GM12865 (cell line): ENCODE data around the gene LIN52.

Experiments
- DNase-seq: peaks from one replicate; pipeline ENCODE4 v3.0.0; 2010; ENCODE audit warnings: low read depth
- H3K4me3 ChIP-seq: 2 replicates; pipeline ENCODE4 v1.5.1; 2011; ENCODE audit warnings: mild to moderate bottlenecking, low read depth, low read length, control low read depth
- TF ChIP-seq, protein P1 (sequence below): IDR thresholded peaks from 2 replicates; pipeline ENCODE4 v1.5.1; 2011; ENCODE audit warnings: low read length, control low read depth, low read depth, inconsistent platforms; ENCODE audit not compliant: insufficient read depth; ENCODE audit errors: missing control alignments

LIN52 gene

DNA sequence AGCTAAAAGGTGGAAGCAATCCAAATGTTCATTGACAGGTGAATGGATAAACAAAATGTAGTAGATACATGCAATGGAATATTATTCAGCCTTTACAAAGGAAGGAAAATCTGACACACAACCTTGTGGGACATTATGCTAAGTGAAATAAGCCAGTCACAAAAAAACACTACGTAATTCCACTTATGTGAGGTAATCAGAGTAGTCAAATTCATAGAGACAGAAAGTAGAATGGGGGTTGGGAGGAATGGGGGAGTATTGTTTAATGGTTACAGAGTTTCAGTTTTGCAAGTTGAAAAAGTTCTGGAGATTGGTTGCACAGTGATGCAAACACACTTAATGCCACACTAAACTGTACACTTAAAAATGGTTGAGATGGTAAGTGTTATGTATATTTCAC, 62.8 kb downstream of the LIN52 start:
- TF ChIP-seq, protein P1, sequence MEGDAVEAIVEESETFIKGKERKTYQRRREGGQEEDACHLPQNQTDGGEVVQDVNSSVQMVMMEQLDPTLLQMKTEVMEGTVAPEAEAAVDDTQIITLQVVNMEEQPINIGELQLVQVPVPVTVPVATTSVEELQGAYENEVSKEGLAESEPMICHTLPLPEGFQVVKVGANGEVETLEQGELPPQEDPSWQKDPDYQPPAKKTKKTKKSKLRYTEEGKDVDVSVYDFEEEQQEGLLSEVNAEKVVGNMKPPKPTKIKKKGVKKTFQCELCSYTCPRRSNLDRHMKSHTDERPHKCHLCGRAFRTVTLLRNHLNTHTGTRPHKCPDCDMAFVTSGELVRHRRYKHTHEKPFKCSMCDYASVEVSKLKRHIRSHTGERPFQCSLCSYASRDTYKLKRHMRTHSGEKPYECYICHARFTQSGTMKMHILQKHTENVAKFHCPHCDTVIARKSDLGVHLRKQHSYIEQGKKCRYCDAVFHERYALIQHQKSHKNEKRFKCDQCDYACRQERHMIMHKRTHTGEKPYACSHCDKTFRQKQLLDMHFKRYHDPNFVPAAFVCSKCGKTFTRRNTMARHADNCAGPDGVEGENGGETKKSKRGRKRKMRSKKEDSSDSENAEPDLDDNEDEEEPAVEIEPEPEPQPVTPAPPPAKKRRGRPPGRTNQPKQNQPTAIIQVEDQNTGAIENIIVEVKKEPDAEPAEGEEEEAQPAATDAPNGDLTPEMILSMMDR = no peak
- no peak for DNase-seq
- no peak overlapping the region for H3K4me3 ChIP-seq

DNA sequence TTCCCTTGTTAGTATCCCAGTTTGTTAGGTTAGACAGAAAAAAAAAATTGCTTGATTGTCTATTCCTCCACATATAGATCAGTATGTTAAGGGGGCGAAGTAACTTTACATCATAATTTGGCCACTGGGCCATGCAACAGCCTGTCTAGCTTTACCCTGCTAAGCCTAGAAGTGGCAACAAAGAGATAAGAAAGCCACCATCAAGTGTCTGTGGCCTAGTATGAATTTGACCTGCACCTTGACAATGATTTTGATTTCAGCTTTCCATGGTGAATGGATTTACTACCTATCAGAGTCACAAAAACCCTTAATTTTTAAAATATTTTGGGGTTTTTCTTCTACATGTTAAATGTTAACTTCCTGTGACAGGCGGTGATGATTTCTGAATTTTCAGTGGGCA, 63.9 kb downstream of the LIN52 start:
- no peak for DNase-seq
- TF ChIP-seq, protein P1 = no peak
- no peak overlapping the region for H3K4me3 ChIP-seq

DNA sequence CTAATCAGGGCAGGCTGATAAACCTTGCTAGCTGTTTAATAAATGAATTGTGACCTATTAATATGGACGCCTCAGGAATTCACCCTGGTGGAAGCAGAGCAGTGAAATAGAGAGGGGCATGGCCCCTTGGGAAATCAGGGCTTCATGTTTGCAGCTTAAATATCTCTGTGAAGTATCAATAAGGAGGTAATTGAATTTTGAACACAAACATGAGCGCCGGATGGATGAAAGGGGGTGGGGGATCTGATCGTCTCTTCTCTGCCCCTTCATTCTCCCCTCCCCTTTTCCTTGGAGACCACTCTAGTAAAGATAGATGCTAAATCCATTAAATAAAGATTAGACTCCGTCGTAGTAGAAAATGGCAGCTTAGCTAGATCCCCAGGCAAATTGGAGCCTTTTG, 70.5 kb downstream of the LIN52 start:
- H3K4me3 ChIP-seq = no peak overlapping the region
- DNase-seq = no peak
- TF ChIP-seq, protein P1 = no peak

DNA sequence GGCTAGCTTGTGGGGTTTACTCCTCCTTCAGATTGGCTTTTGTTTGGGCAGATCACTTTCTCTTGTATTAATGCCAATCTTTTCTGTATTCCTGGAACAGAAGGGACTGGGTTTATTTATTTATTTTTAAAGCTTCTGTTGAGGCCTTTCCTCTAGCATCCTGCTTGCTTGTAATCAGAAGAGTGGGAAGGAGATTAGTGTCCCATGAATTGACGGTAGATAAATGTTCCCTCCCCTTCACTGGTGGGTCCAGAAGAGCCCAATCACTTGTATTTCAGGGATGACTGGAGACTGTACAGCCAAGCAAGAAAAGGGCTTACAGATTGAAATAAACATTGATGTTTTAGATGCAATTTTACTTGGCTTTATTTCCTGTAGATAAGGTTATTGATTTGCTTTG, 71.0 kb downstream of the LIN52 start:
- no peak for DNase-seq
- no peak overlapping the region for H3K4me3 ChIP-seq
- TF ChIP-seq, protein P1 = no peak

DNA sequence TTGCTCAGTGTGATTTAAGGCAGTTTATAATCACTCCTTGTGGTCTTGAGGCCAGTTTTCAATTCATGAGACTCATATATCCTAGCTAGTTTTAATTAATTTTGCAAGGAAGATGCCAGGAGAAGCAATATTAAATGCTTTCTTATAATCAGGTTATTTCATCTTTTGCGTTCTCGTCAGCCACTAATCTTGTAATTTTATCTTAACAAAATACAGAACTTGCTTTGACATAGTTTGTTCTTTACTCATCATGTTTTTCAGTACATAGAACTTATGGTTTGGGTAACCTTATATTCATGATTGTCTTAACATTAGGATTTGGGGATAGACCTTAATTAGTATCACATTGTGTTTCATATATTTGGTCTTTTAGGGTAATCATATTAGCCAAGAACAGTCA, 76.0 kb downstream of the LIN52 start:
- TF ChIP-seq, protein P1 = no peak

DNA sequence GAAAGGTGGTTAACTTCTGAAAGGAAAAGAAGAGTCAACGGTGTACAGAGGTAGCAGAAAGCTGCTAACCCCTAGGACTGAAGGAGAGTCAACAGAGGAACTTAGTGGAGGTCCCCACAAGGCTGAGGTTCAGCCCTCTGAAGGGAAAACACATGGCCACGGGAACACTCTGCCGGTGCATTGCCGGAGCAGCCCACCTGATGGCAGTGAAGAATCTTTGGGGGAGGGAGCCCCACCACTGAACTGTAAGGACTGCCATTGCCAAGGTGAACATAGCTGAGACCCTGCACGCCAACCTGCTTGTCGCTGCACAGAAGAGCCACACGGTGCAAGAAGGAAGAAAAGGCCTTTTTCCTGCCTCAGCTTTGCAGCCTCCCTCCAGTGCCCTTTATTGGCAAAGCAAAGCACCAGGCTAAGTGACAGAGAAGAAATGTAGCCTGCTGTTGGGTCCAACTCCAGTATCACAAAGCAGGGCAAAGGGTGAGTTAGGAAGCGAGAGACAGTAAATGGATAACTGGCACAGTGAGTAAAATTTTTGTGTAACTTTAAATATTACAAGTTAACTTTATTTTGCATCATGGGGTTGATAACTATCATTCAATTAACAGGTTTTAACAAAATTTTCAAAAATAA, 76.9 kb downstream of the LIN52 start:
- DNase-seq = no peak
- no peak overlapping the region for H3K4me3 ChIP-seq
- TF ChIP-seq, protein P1 = no peak

More for the DNA sequence above, 76.0 kb downstream of the LIN52 start:
- no peak overlapping the region for H3K4me3 ChIP-seq
- DNase-seq = no peak

DNA sequence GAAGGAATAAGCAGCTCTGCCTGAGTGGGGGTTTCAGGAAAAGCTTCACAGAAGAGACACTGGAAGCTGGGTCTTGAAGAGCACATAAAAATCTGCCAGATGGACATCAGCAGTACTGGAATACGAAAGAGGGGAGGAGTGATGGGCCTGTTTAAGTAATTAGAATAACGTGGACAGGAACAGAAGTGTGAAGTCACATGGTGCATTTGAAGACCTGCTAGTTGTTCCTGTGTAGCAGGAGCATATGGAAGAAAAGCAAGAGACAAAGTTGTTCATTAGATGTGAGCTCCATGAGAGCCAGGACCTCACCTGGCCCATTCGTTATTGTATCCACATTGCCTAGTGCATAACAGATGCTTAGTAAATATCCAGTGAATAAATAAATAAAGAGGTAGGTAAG, 85.2 kb downstream of the LIN52 start:
- no peak for DNase-seq
- TF ChIP-seq, protein P1 = no peak
- H3K4me3 ChIP-seq = no peak overlapping the region
